ENCODE measurements around the gene HRAS.
A peak's percentile ranks its signal among the peaks of the same experiment; 100 is the strongest.
"Not testable (repeated sequence)": the region's sequence is repeated elsewhere in the genome, so short reads cannot be mapped to it uniquely, and the experiment has no call there.

HRAS gene

GRCh38 chr11:534396-535209 lies 773 bp downstream of the HRAS start:
- DNase-seq, result peak in 9 of 51 donors; percentile 13 to 47 (median 23)

- DNase-seq, result no peak
These were observed 1.6 kb downstream of the HRAS start for GRCh38 chr11:533586-534395.

DNA sequence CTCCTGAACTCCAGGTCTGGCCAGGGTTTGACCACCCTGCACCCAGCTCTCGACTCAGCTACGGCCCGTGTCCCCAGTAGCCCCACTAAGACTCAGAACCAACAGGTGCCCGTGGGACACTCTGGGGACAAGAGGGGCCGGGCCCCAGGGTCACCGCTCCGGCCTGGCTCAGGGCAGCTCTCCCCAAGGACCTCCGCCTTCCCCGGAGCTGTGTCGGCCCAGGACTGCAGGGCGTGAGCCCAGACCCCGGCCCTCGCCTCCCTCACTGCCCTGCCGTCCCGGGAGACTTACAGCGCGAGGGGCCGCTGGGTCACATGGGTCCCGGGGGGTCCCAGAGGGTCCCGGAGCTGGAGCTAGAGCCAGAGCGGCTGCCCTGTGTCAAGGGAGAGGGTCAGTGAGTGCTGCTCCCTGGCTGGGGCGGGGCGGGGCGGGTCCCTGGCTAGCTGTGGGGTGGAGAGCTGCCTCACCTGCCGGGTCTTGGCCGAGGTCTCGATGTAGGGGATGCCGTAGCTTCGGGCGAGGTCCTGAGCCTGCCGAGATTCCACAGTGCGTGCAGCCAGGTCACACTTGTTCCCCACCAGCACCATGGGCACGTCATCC lies 2.3 kb downstream of the HRAS start:
- DNase-seq, result no peak

DNA sequence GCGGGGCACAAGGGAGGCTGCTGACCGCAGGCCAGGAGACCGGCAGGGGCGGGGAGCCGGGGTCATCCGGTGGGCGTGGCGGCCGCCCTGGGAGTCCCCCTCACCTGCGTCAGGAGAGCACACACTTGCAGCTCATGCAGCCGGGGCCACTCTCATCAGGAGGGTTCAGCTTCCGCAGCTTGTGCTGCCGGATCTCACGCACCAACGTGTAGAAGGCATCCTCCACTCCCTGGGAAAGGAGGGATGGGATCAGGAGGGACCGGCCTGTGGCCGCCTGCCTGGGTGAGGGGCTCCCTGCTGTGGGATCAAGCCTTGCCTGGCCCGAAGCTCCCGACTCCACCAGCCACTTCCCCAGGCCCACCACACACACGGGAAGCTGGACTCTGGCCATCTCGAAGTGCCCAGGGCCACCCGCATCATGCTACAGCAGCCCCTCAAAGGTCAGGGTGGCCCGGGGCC lies 2.8 kb downstream of the HRAS start:
- no peak for DNase-seq

GRCh38 chr11:531919-532526 lies 3.4 kb downstream of the HRAS start:
- no peak for DNase-seq

- no peak for DNase-seq
These were observed 4.2 kb downstream of the HRAS start for GRCh38 chr11:530960-531831.

DNA sequence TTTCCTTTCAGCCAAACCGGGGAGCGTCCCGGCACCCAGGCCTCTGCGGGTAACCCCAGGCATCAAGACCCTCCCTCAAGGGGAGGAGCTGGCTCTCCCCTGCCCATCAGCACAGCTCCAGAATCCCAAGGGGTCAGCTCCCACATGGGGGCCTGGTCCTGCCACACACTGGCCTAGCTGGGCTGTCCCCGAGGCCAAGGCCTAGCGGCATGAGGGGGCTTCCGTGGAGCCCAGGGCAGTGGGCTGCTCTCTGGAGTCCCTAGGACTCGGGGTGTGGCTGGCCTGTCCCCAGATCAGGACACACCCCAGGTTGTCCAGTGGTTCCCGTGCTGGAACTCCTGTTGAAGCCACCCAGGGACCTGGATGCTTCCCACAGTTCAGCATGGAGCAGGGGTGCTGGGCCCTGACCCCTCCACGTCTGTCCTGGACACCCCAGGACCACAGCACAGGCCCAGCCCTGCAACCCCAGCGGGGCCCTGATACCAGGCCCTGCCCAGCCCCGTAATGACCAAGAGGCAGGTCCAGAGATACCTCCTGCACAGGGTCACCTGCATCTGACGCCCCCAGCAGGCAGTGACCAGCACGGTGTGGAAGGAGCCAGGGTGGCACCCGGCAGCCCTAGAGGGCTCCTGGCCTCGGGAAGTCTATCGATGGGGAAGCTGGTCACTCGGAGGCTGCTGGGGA lies 5.5 kb downstream of the HRAS start:
- DNase-seq, result no peak

- DNase-seq, result peak in 1 of 51 donors; percentile 8
These were observed 6.3 kb downstream of the HRAS start for GRCh38 chr11:528815-529727.

DNA sequence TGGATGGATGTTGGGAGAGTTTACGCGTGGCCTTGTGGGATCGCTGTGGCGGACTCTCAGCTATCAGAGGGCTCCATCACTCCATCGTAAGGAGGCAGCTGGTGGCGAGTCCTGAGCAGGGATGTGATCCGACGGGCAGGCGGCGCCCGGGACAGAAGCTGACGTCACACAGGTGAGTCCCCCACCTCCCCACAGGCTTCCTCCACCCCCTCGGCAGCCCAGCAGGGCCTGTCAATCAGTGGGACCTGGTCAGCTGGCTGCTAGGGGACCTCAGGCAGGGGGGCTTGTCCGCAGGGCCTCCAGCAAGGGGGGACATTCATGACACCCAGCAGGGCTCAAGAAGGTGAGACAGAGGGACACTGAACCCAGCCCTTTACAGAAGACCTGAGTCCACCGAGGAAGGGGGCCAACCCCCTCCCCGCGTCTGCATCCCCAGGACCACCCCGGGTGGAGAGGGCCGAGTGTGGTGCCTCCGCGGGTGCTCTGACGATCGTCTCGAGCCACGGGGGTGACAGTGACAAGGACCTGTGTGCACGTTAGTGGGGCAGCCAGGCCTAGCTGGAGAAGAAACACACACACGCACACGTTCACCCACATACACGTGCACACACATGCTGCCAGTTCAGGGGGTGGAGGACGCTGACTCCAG lies 7.1 kb downstream of the HRAS start:
- no peak for DNase-seq

- DNase-seq, result no peak
These were observed 9.2 kb downstream of the HRAS start for GRCh38 chr11:526192-526591.

DNA sequence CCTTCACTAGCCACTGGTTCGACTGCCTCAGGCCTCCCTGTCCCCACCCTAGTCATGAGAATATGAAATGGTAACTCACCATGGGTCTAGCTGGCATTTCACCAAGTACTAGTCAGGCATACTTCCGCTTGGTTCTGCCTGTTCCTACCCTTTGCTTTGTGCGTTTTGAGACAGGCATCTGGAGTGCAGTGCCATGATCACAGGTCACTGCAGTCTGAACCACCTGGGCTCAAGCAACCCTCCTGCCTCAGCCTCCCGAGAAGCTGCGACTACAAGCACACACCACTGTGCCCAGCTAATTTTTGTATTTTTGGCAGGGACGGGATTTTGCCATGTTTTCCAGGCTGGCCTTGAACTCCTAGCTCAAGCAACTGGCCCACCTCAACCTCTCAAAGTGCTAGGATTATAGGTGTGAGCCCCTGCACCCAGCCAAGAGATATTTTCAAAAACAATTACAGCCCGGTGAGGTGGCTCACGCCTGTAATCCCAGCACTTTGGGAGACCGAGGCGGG lies 14.1 kb downstream of the HRAS start:
- DNase-seq, result no peak

DNA sequence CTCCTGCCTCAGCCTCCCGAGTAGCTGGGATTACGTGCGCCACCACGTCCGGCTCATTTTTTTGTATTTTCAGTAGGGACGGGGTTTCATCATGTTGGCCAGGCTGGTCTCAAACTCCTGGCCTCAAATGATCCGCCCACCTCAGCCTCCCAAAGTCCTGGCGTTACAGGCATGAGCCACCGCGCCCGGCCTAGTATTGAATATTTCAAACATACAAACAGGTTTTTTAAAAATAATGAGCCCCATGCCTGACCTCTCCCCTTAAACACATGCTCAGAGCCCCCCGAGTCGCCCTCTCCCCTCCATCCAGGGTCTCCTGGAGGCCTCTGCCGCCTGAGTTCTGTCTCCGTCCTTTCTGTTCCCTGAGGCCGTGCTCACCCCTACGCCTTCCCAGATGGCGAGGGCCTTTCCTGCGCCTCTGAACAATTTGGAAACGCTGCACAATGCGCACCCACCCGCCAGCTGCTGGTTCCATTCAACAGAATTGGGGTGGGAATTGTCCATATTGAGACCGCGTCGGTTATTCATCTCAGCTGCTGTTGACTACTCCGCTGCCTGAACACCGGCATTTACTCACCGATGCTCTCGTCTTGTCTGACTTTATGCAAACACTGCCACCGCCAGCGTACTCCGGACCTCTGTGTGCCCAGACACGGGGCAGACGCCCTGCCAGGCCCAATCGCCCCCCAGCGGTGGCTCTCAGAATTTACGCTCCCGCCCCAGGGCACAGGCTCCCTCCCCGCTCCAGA lies 14.8 kb downstream of the HRAS start:
- DNase-seq, result no peak

GRCh38 chr11:518463-519202 lies 16.7 kb downstream of the HRAS start:
- DNase-seq, result no peak

- not testable (repeated sequence) for DNase-seq
These were observed 18.3 kb downstream of the HRAS start for GRCh38 chr11:516918-517685.

- DNase-seq, result no peak
These were observed 19.0 kb downstream of the HRAS start for GRCh38 chr11:516400-516799.

- DNase-seq, result no peak
These were observed 20.2 kb downstream of the HRAS start for GRCh38 chr11:515131-515530.
